MM.1S (cell line): Measurements from ENCODE around the gene OR2Z1.
"Not testable (repeated sequence)": the region's sequence is repeated elsewhere in the genome, so short reads cannot be mapped to it uniquely, and the experiment has no call there.

Experiments used
- EZH2 ChIP-seq: fragments of 300-600 bp; sonication (generic); optimal IDR thresholded peaks from 2 replicates; pipeline ENCODE3; 2017; ENCODE audit warnings: low read depth, mild to moderate bottlenecking, antibody characterized with exemption, low read length, mixed read lengths
- EZH2phosphoT487 ChIP-seq: fragments of 300-600 bp; sonication (generic); IDR thresholded peaks from 2 replicates; pipeline ENCODE4 v1.6.1; 2018; ENCODE audit warnings: antibody characterized with exemption, low read length
- TF ChIP-seq, protein P1 (sequence below): fragments of 300-600 bp; sonication (generic); IDR thresholded peaks from 2 replicates; pipeline ENCODE4 v1.5.1; 2016; ENCODE audit warnings: antibody characterized with exemption, low read length, mixed read lengths

DNA sequence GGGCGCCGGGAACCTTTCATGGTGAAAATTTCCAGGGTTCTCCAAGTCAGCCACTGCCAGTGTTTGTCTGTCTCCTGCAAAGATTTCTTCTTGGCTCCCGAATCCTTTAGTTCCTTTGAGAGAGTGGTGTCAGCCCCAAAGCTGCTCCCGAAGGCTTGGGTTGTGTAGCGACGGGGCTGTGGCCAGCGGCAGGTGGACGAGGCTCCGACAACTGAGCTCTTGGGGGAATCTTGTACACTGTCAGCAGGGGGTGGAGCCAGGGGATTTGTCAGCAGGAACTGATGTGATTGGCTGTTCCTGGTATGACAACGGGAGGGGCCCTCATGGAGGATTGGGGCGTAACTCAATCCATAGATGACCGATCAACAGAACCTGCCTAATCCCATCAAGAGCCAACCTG is 52.2 kb downstream of the OR2Z1 start:
- TF ChIP-seq, protein P1, sequence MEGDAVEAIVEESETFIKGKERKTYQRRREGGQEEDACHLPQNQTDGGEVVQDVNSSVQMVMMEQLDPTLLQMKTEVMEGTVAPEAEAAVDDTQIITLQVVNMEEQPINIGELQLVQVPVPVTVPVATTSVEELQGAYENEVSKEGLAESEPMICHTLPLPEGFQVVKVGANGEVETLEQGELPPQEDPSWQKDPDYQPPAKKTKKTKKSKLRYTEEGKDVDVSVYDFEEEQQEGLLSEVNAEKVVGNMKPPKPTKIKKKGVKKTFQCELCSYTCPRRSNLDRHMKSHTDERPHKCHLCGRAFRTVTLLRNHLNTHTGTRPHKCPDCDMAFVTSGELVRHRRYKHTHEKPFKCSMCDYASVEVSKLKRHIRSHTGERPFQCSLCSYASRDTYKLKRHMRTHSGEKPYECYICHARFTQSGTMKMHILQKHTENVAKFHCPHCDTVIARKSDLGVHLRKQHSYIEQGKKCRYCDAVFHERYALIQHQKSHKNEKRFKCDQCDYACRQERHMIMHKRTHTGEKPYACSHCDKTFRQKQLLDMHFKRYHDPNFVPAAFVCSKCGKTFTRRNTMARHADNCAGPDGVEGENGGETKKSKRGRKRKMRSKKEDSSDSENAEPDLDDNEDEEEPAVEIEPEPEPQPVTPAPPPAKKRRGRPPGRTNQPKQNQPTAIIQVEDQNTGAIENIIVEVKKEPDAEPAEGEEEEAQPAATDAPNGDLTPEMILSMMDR, result not testable (repeated sequence)
- TF ChIP-seq EZH2, EZH2phosphoT487: not testable (repeated sequence)
